Ramos (cell line): Measurements from ENCODE around the gene LPGAT1.
"Not testable (repeated sequence)": the region's sequence is repeated elsewhere in the genome, so short reads cannot be mapped to it uniquely, and the experiment has no call there.

Experiments
- in situ Hi-C: fragments of 300-500 bp; cut with MboI; formaldehyde crosslinking; loops from one replicate; pipeline ENCODE4 v1.14.3; 2022; ENCODE audit warnings: low sequenced_read_pairs; ENCODE audit not compliant: unreplicated experiment

Gene LPGAT1

GRCh38 chr1:211830328-211831142 lies at the start of gene LPGAT1:
TSS of gene LPGAT1 (minus strand) at chr1:211830763. CDS start at chr1:211829296, 1,467 bp downstream.
- in situ Hi-C loops, result no loop called here

GRCh38 chr1:211879475-211879874 lies 48.9 kb upstream of the LPGAT1 start:
- in situ Hi-C loops, result no loop called here

- in situ Hi-C loops, result no loop called here
Measured at GRCh38 chr1:211876851-211877590, 46.5 kb upstream of the LPGAT1 start.

GRCh38 chr1:211875541-211875940 lies 45.0 kb upstream of the LPGAT1 start:
- in situ Hi-C loops, result no loop called here

- in situ Hi-C loops, result no loop called here
Measured at GRCh38 chr1:211874521-211875347, 44.2 kb upstream of the LPGAT1 start.

- in situ Hi-C loops, result not testable (repeated sequence)
Measured at GRCh38 chr1:211873731-211874130, 43.2 kb upstream of the LPGAT1 start.

GRCh38 chr1:211870156-211870555 lies 39.6 kb upstream of the LPGAT1 start:
- in situ Hi-C loops, result no loop called here

- in situ Hi-C loops, result no loop called here
Measured at GRCh38 chr1:211865180-211865579, 34.6 kb upstream of the LPGAT1 start.

- in situ Hi-C loops, result no loop called here
Measured at GRCh38 chr1:211859405-211859804, 28.8 kb upstream of the LPGAT1 start.

GRCh38 chr1:211851174-211851573 lies 20.6 kb upstream of the LPGAT1 start:
- in situ Hi-C loops, result no loop called here

GRCh38 chr1:211843507-211844298 lies 13.1 kb upstream of the LPGAT1 start:
- in situ Hi-C loops, result no loop called here

- in situ Hi-C loops, result no loop called here
Measured at GRCh38 chr1:211843018-211843417, 12.5 kb upstream of the LPGAT1 start.

- in situ Hi-C loops, result no loop called here
Measured at GRCh38 chr1:211842518-211842917, 12.0 kb upstream of the LPGAT1 start.

GRCh38 chr1:211839106-211839505 lies 8.5 kb upstream of the LPGAT1 start:
- in situ Hi-C loops, result no loop called here

- in situ Hi-C loops, result no loop called here
Measured at GRCh38 chr1:211833174-211833820, 2.7 kb upstream of the LPGAT1 start.

GRCh38 chr1:211832661-211833060 lies 2.1 kb upstream of the LPGAT1 start:
- in situ Hi-C loops, result no loop called here

GRCh38 chr1:211831558-211832323 lies 1.2 kb upstream of the LPGAT1 start:
- in situ Hi-C loops, result no loop called here

GRCh38 chr1:211830055-211830327 lies 572 bp downstream of the LPGAT1 start:
- in situ Hi-C loops, result no loop called here
